Cerebellar cortex (tissue), 1 donor: ENCODE measurements around the gene FOXP1.

ENCODE experiments used
- DNase-seq: peaks from one replicate; pipeline ENCODE4 v3.0.0-alpha.2; 2015; ENCODE audit warnings: low spot score

The FOXP1 gene

GRCh38 chr3:71307991-71308697, 275.4 kb downstream of the FOXP1 start:
- no peak for DNase-seq

GRCh38 chr3:71305231-71306206, 278.0 kb downstream of the FOXP1 start:
- no peak for DNase-seq

- DNase-seq: no peak
These were observed 278.8 kb downstream of the FOXP1 start for GRCh38 chr3:71304684-71305083.

- DNase-seq: no peak
These were observed 279.3 kb downstream of the FOXP1 start for GRCh38 chr3:71304247-71304646.

GRCh38 chr3:71303627-71304200, 279.8 kb downstream of the FOXP1 start:
- DNase-seq: no peak

- no peak for DNase-seq
These were observed 280.9 kb downstream of the FOXP1 start for GRCh38 chr3:71302604-71303003.

- no peak for DNase-seq
These were observed 282.6 kb downstream of the FOXP1 start for GRCh38 chr3:71300951-71301393.

GRCh38 chr3:71299160-71299559, 284.4 kb downstream of the FOXP1 start:
- DNase-seq: no peak

GRCh38 chr3:71294919-71295318, 288.6 kb downstream of the FOXP1 start:
- DNase-seq: no peak

GRCh38 chr3:71290301-71290700, 293.2 kb downstream of the FOXP1 start:
- no peak for DNase-seq

- no peak for DNase-seq
These were observed 295.1 kb downstream of the FOXP1 start for GRCh38 chr3:71288269-71288930.

- no peak for DNase-seq
These were observed 298.4 kb downstream of the FOXP1 start for GRCh38 chr3:71285086-71285485.

GRCh38 chr3:71282976-71283375, 300.6 kb downstream of the FOXP1 start:
- no peak for DNase-seq

GRCh38 chr3:71281280-71281679, 302.2 kb downstream of the FOXP1 start:
- DNase-seq: no peak

- no peak for DNase-seq
These were observed 306.2 kb downstream of the FOXP1 start for GRCh38 chr3:71277341-71277740.

- no peak for DNase-seq
These were observed 307.0 kb downstream of the FOXP1 start for GRCh38 chr3:71276531-71276930.

GRCh38 chr3:71273453-71273852, 310.1 kb downstream of the FOXP1 start:
- DNase-seq: no peak

- DNase-seq: no peak
These were observed 311.9 kb downstream of the FOXP1 start for GRCh38 chr3:71271596-71271995.

GRCh38 chr3:71269906-71270305, 313.6 kb downstream of the FOXP1 start:
- no peak for DNase-seq

GRCh38 chr3:71268462-71268999, 315.0 kb downstream of the FOXP1 start:
- DNase-seq: no peak

GRCh38 chr3:71266875-71267274, 316.7 kb downstream of the FOXP1 start:
- DNase-seq: no peak

- DNase-seq: no peak
These were observed 318.1 kb downstream of the FOXP1 start for GRCh38 chr3:71265365-71265915.
